HG03045 (cell line): ENCODE data around the gene TMEM185A.
"Not testable (repeated sequence)": the region's sequence is repeated elsewhere in the genome, so short reads cannot be mapped to it uniquely, and the experiment has no call there.

Experiments used
- ATAC-seq: cut with Tn5 transposase; IDR thresholded peaks from one replicate; pipeline ENCODE4 v1.9.1; 2021; ENCODE audit warnings: mild to moderate bottlenecking, moderate library complexity; ENCODE audit not compliant: unreplicated experiment

The TMEM185A gene

GRCh38 chrX:149626829-149627228, 4.8 kb downstream of the TMEM185A start:
- not testable (repeated sequence) for ATAC-seq

- ATAC-seq: not testable (repeated sequence)
Measured at GRCh38 chrX:149619662-149620061, 11.9 kb downstream of the TMEM185A start.

- no peak for ATAC-seq
Measured at GRCh38 chrX:149618871-149619270, 12.7 kb downstream of the TMEM185A start.

GRCh38 chrX:149611623-149612175, 19.9 kb downstream of the TMEM185A start:
- no peak for ATAC-seq

- no peak for ATAC-seq
Measured at GRCh38 chrX:149610511-149610910, 21.1 kb downstream of the TMEM185A start.

- ATAC-seq: no peak
Measured at GRCh38 chrX:149607699-149608098, 23.9 kb downstream of the TMEM185A start.

GRCh38 chrX:149605248-149605885, 26.2 kb downstream of the TMEM185A start:
- ATAC-seq: not testable (repeated sequence)

GRCh38 chrX:149598603-149599002, 33.0 kb downstream of the TMEM185A start:
- ATAC-seq: not testable (repeated sequence)

GRCh38 chrX:149595943-149596342, 35.6 kb downstream of the TMEM185A start:
- not testable (repeated sequence) for ATAC-seq

GRCh38 chrX:149595214-149595613, 36.4 kb downstream of the TMEM185A start, which contains the start of gene HSFX2:
Gene HSFX2 (minus strand): TSS chrX:149595314. CDS start chrX:149594700, 614 bp downstream.
- ATAC-seq: not testable (repeated sequence)

- ATAC-seq: not testable (repeated sequence)
Measured at GRCh38 chrX:149590993-149591392, 40.6 kb downstream of the TMEM185A start.

GRCh38 chrX:149587359-149587758, 44.2 kb downstream of the TMEM185A start, which contains the start of gene MAGEA9B:
Gene MAGEA9B (minus strand): TSS chrX:149587459. CDS start chrX:149583179, 4,280 bp downstream.
- not testable (repeated sequence) for ATAC-seq

GRCh38 chrX:149585631-149586030, 46.0 kb downstream of the TMEM185A start:
- not testable (repeated sequence) for ATAC-seq

GRCh38 chrX:149573456-149573855, 58.1 kb downstream of the TMEM185A start:
- ATAC-seq: peak; percentile 100

- ATAC-seq: no peak
Measured at GRCh38 chrX:149572743-149573142, 58.8 kb downstream of the TMEM185A start.

GRCh38 chrX:149571770-149572169, 59.8 kb downstream of the TMEM185A start:
- ATAC-seq: no peak

- no peak for ATAC-seq
Measured at GRCh38 chrX:149570668-149571067, 60.9 kb downstream of the TMEM185A start.

GRCh38 chrX:149569770-149570169, 61.8 kb downstream of the TMEM185A start:
- no peak for ATAC-seq

- no peak for ATAC-seq
Measured at GRCh38 chrX:149568701-149569296, 62.8 kb downstream of the TMEM185A start.

- no peak for ATAC-seq
Measured at GRCh38 chrX:149567621-149568417, 63.8 kb downstream of the TMEM185A start.

- ATAC-seq: no peak
Measured at GRCh38 chrX:149563359-149563758, 68.2 kb downstream of the TMEM185A start.
